Measurements from ENCODE around the gene POLD1.

DNA sequence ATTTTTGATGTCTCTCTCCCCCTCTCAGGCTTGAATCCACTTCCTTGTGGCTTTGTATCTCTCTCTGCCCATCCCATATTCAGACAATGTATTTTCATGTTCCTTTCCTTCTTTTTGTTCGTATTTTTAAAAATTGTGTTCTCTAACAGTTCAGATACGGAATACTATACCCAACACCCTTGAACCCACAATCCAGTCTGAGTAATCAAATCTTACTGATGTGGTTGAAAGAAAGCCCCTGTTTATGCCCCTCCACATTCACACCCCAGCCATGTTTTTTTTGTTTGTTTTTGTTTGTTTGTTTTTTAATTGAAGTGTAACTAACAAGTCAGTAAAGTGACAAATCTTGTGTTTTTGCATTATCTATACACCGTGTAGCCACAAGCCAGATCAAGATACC, 36.0 kb downstream of the POLD1 start:
- TF ChIP-seq, protein P1, sequence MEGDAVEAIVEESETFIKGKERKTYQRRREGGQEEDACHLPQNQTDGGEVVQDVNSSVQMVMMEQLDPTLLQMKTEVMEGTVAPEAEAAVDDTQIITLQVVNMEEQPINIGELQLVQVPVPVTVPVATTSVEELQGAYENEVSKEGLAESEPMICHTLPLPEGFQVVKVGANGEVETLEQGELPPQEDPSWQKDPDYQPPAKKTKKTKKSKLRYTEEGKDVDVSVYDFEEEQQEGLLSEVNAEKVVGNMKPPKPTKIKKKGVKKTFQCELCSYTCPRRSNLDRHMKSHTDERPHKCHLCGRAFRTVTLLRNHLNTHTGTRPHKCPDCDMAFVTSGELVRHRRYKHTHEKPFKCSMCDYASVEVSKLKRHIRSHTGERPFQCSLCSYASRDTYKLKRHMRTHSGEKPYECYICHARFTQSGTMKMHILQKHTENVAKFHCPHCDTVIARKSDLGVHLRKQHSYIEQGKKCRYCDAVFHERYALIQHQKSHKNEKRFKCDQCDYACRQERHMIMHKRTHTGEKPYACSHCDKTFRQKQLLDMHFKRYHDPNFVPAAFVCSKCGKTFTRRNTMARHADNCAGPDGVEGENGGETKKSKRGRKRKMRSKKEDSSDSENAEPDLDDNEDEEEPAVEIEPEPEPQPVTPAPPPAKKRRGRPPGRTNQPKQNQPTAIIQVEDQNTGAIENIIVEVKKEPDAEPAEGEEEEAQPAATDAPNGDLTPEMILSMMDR (IDR thresholded peaks at IDR 0.05; ENCODE audit: insufficient read depth, low read length): no peak
- TF ChIP-seq POLR2AphosphoS5 (IDR thresholded peaks at IDR 0.05; ENCODE audit: low read depth): no peak

Data from HL-60 (cell line).